Brain microvascular endothelial cell (primary cell): ENCODE measurements around the gene TFDP1.
"Not testable (repeated sequence)": the region's sequence is repeated elsewhere in the genome, so short reads cannot be mapped to it uniquely, and the experiment has no call there.

ENCODE experiments used
- DNase-seq: peaks from one replicate; pipeline ENCODE4 v3.0.0-alpha.2; 2020
- H3K27ac ChIP-seq: fragments of 250-450 bp; sonication (Bioruptor Pico); 2 replicates; pipeline ENCODE4 v1.5.1; 2020; ENCODE audit warnings: mild to moderate bottlenecking, moderate library complexity
- H3K27me3 ChIP-seq: fragments of 250-450 bp; sonication (Bioruptor Pico); replicated peaks from 2 replicates; pipeline ENCODE4 v1.5.1; 2020; ENCODE audit warnings: mild to moderate bottlenecking
- H3K36me3 ChIP-seq: fragments of 250-450 bp; sonication (Bioruptor Pico); replicated peaks from 2 replicates; pipeline ENCODE4 v1.5.1; 2020; ENCODE audit warnings: mild to moderate bottlenecking
- H3K4me3 ChIP-seq: 2 replicates; pipeline ENCODE4 v1.5.1; 2011; ENCODE audit warnings: low read depth, mild to moderate bottlenecking, control low read depth, low read length, moderate library complexity
- CTCF ChIP-seq: IDR thresholded peaks from 2 replicates; pipeline ENCODE4 v1.5.1; 2011; ENCODE audit warnings: low read depth, mild to moderate bottlenecking, moderate library complexity, low read length, control low read depth, inconsistent platforms; ENCODE audit errors: missing control alignments
- in situ Hi-C: cut with HindIII; loops from 2 replicates; pipeline ENCODE4 v1.10.0; 2017; ENCODE audit warnings: low sequenced_read_pairs, low pct_ligation_motif_present

Gene TFDP1

GRCh38 chr13:113592571-113592970, 8.0 kb downstream of the TFDP1 start:
- H3K4me3 ChIP-seq, result no peak overlapping the region
- no peaks in the 10 kb centered on the region for H3K27me3 ChIP-seq
- no peak for TF ChIP-seq CTCF
- in situ Hi-C loops, result no loop called here
- H3K27ac ChIP-seq, result no peak overlapping the region
- no peak for DNase-seq
- peaks cover 20% of the 10 kb centered on the region for H3K36me3 ChIP-seq

- H3K27me3 ChIP-seq, H3K4me3 ChIP-seq, in situ Hi-C loops, DNase-seq, H3K27ac ChIP-seq: not testable (repeated sequence)
- H3K36me3 ChIP-seq, result peaks cover 18% of the 10 kb centered on the region
Observed at GRCh38 chr13:113594066-113594821, 9.7 kb downstream of the TFDP1 start.

GRCh38 chr13:113595131-113595530, 10.6 kb downstream of the TFDP1 start:
- no peak for DNase-seq
- Histone ChIP-seq H3K27ac (no peak overlapping the region), H3K36me3 (peaks cover 23% of the 10 kb centered on the region), H3K4me3 (no peak overlapping the region), H3K27me3 (no peaks in the 10 kb centered on the region)
- TF ChIP-seq CTCF, result no peak
- in situ Hi-C loops, result no loop called here

- no peak for DNase-seq
- no peak for TF ChIP-seq CTCF
- no peak overlapping the region for H3K4me3 ChIP-seq
- H3K27me3 ChIP-seq, result no peaks in the 10 kb centered on the region
- H3K36me3 ChIP-seq, result peaks cover 23% of the 10 kb centered on the region
- in situ Hi-C loops, result no loop called here
- no peak overlapping the region for H3K27ac ChIP-seq
Observed at GRCh38 chr13:113596321-113597200, 12.0 kb downstream of the TFDP1 start.

- Histone ChIP-seq H3K4me3 (no peak overlapping the region), H3K36me3 (peaks cover 23% of the 10 kb centered on the region), H3K27ac (no peak overlapping the region), H3K27me3 (no peaks in the 10 kb centered on the region)
- DNase-seq, result no peak
- TF ChIP-seq CTCF, result no peak
- in situ Hi-C loops, result no loop called here
Observed at GRCh38 chr13:113597391-113598080, 13.0 kb downstream of the TFDP1 start.

GRCh38 chr13:113598081-113598410, 13.5 kb downstream of the TFDP1 start:
- no peak for DNase-seq
- H3K36me3 ChIP-seq, result peaks cover 23% of the 10 kb centered on the region
- H3K4me3 ChIP-seq, result no peak overlapping the region
- H3K27me3 ChIP-seq, result no peaks in the 10 kb centered on the region
- in situ Hi-C loops, result no loop called here
- no peak overlapping the region for H3K27ac ChIP-seq
- no peak for TF ChIP-seq CTCF
